Transverse colon (tissue), 4 donors: Measurements from ENCODE around the gene C1orf174. TPM values are rescaled to one million over a fixed set of nuclear protein-coding genes. Genes with fewer than 3 reads are reported as not detected.

ENCODE experiments used
- DNase-seq: peaks from one replicate; pipeline ENCODE4 v3.0.0-alpha.2; 2019
- H3K27ac ChIP-seq, 4 donors: fragments of 200-600 bp; sonication (generic); 2 replicates each; pipeline ENCODE4 v1.5.1; 2016 to 2018; ENCODE audit warnings: inconsistent platforms in 4 of 4
- H3K27me3 ChIP-seq: fragments of 200-600 bp; sonication (generic); 2 replicates; pipeline ENCODE4 v1.5.1; 2017; ENCODE audit warnings: inconsistent platforms
- H3K36me3 ChIP-seq, 4 donors: fragments of 200-600 bp; sonication (generic); 2 replicates each; pipeline ENCODE4 v1.5.1; 2017 to 2019; ENCODE audit warnings: inconsistent platforms in 4 of 4
- H3K4me1 ChIP-seq, 4 donors: fragments of 200-600 bp; sonication (generic); 2 replicates each; pipeline ENCODE4 v1.5.1; 2017 to 2020; ENCODE audit warnings: inconsistent platforms in 4 of 4
- H3K4me3 ChIP-seq, 4 donors: fragments of 200-600 bp; sonication (generic); 1 replicate in 1 of 4; 2 replicates in 3 of 4; pipeline versions ENCODE4 v1.5.1 to v1.6.1; 2017 to 2019; ENCODE audit warnings: inconsistent platforms in 4 of 4
- H3K9me3 ChIP-seq, 2 donors: fragments of 200-600 bp; sonication (generic); 2 replicates each; pipeline ENCODE4 v1.5.1; 2017 to 2019; ENCODE audit warnings: inconsistent platforms in 2 of 2
- EP300 ChIP-seq: sonication (generic); formaldehyde crosslinking; IDR thresholded peaks from one replicate; pipeline ENCODE4 v1.6.1; 2017; ENCODE audit warnings: antibody characterized with exemption, low read depth
- POLR2A ChIP-seq: fragments of 450-650 bp; IDR thresholded peaks from one replicate; pipeline ENCODE4 v1.6.1; 2016; ENCODE audit warnings: antibody characterized with exemption, mild to moderate bottlenecking, moderate library complexity
- POLR2AphosphoS5 ChIP-seq, 3 donors: sonication (generic); formaldehyde crosslinking; IDR thresholded peaks; one replicate each; pipeline ENCODE4 v1.6.1; 2016; ENCODE audit warnings: antibody characterized with exemption in 3 of 3
- WGBS, 2 donors: methylation state at CpG; one replicate each; pipeline ENCODE4 v1.1.5; 2018; ENCODE audit warnings: low coverage in 1 of 2; 5-methylcytosine and 5-hydroxymethylcytosine counted together
- in situ Hi-C, 4 donors: fragments of 200-750 bp; cut with MboI; loops; one replicate each; pipeline versions ENCODE4 v1.15.0 to v1.15.1; 2017; ENCODE audit warnings: low sequenced_read_pairs in 3 of 4, low pct_ligation_motif_present in 1 of 4, low pct_unique_long_range_greater_than_20kb in 1 of 4
- intact Hi-C: fragments of 100-400 bp; cut with DNase I; formaldehyde crosslinking; loops from one replicate; pipeline ENCODE4 v1.15.1; 2023; ENCODE audit warnings: low total_unique reads
- total RNA-seq, 4 donors: library from RNA; depleted of rRNA; stranded (reverse); fragments of >200 nt; gene quantifications; one replicate each; pipeline ENCODE4 v1.1.0, GENCODE V29; 2016
- TF ChIP-seq, protein P1 (sequence below), 5 experiments: fragments of 200-600 bp in 3 of 5; fragments of 450-650 bp in 2 of 5; sonication (generic) in 3 of 5; IDR thresholded peaks; 1 replicate in 2 of 5; 2 replicates in 3 of 5; pipeline ENCODE4 v1.5.1; 2016 to 2017; ENCODE audit warnings: antibody characterized with exemption in 5 of 5, inconsistent platforms in 3 of 5, mild to moderate bottlenecking in 2 of 5, moderate library complexity in 1 of 5

Gene C1orf174
- total RNA-seq, 4 donors from 2014 or later, result 23.5 to 45.4 (median 36.6) TPM

DNA sequence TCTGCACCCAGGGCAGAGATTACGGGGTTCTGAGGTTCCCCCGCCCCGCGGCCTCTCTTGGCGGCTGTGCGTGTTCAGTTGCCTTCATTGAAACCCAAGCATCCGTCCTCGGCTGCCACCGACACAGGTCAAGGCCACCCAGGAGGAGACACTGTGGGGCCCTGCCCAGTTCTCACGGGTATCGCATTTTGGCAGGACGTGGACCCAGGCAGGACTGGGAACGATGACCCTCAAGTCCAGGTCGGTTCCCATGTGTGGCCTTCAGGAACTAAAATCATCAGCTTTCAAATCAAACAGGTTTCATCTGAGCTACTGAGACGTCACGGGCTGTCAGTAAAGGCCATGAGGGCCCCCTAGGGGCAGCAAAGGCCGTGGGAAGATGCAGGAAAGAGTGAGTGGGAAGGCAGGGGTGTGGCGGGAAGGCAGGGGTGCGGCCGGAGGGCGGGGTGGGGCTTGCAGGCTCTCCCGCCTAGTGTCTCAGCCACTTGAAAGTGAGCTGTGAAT, 7.0 kb upstream of the C1orf174 start:
- no peak for DNase-seq
- no peak for TF ChIP-seq POLR2A
- TF ChIP-seq EP300, result no peak
- TF ChIP-seq POLR2AphosphoS5 (IDR thresholded peaks at IDR 0.05), result no peak
- TF ChIP-seq, protein P1, sequence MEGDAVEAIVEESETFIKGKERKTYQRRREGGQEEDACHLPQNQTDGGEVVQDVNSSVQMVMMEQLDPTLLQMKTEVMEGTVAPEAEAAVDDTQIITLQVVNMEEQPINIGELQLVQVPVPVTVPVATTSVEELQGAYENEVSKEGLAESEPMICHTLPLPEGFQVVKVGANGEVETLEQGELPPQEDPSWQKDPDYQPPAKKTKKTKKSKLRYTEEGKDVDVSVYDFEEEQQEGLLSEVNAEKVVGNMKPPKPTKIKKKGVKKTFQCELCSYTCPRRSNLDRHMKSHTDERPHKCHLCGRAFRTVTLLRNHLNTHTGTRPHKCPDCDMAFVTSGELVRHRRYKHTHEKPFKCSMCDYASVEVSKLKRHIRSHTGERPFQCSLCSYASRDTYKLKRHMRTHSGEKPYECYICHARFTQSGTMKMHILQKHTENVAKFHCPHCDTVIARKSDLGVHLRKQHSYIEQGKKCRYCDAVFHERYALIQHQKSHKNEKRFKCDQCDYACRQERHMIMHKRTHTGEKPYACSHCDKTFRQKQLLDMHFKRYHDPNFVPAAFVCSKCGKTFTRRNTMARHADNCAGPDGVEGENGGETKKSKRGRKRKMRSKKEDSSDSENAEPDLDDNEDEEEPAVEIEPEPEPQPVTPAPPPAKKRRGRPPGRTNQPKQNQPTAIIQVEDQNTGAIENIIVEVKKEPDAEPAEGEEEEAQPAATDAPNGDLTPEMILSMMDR (IDR thresholded peaks at IDR 0.05), result no peak
- in situ Hi-C loops, result no loop called here

DNA sequence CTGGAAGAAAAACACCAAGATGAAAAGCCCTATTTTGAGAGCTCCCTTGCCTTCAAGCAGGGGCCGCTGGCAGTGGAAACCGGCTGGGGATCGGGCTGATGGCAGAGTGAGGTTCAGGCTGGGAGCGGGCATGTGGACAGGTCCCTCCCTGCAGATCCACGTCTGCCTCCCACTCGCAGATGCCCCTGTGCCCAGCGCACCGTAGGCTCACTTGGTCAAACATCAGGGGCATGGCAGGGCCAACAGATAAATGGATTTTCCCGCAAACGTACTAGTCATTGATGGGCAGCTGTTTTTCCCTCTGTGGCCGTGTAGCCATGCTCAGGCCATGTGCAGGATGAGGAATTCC, 6.6 kb upstream of the C1orf174 start:
- H3K36me3 ChIP-seq, result no peaks in the 10 kb centered on the region
- in situ Hi-C loops, result no loop called here
- no peak for DNase-seq
- peaks cover 0 to 18% (median 11%) of the 10 kb centered on the region in 4 donors for H3K4me1 ChIP-seq
- no peak overlapping the region for H3K27ac ChIP-seq
- intact Hi-C loops, result no loop called here
- TF ChIP-seq, protein P1 (IDR thresholded peaks at IDR 0.05), result no peak
- 90% methylated on average over 11 of the region's 11 CpGs; no CpG with 5 or more reads in 1 of the 2 donors for WGBS, 2 donors
- H3K9me3 ChIP-seq, result no peaks in the 10 kb centered on the region
- no peaks in the 10 kb centered on the region for H3K27me3 ChIP-seq
- H3K4me3 ChIP-seq, result no peak overlapping the region

More for the DNA sequence above, 7.0 kb upstream of the C1orf174 start:
- Histone ChIP-seq H3K27me3 (no peaks in the 10 kb centered on the region), H3K4me1 (peaks cover 0 to 18% (median 10%) of the 10 kb centered on the region in 4 donors), H3K9me3 (no peaks in the 10 kb centered on the region), H3K36me3 (no peaks in the 10 kb centered on the region), H3K4me3 (no peak overlapping the region), H3K27ac (no peak overlapping the region)
- intact Hi-C loops, result no loop called here
- WGBS, 2 donors, result 63% methylated on average over 19 of the region's 22 CpGs; no CpG with 5 or more reads in 1 of the 2 donors

DNA sequence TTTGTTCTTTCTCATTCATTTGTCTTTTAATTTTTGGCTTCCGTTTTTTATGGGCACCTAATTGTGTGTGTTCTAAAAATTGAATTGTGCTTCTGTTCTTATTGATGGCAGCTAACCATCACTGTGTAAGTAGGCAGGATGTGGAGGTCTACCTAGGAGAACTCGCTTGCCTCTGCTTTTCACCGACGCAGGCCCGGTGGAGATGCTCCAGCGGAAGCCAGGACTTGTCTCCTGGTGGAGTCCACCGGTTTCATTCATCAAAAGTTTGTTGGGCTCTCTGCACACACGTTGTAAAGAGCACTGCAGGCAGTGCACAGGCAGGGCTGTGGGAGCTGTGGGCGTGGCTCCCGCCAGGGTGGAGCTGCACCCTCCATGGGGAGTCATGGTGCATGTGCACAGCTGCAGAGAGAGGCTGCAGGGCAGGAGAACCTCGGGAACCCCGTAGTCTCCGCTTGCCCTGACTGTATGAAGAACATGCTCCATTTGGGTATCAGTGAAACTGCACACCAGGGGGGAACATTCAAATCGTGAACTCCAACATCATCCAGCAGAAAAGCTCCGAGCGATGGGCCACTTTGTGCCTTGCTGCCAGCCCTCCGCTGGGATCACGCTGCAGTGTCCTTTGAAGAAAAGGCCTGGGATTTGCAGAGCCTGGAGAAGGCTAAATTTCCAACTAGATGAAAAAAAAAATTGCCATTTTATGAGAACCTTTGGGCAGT, 6.0 kb upstream of the C1orf174 start:
- H3K27me3 ChIP-seq, result no peaks in the 10 kb centered on the region
- in situ Hi-C loops, result no loop called here
- H3K9me3 ChIP-seq, result no peaks in the 10 kb centered on the region
- H3K27ac ChIP-seq, result no peak overlapping the region
- DNase-seq, result no peak
- H3K36me3 ChIP-seq, result no peaks in the 10 kb centered on the region
- TF ChIP-seq POLR2A (no peak), EP300 (no peak), POLR2AphosphoS5 (IDR thresholded peaks at IDR 0.05) (no peak)
- TF ChIP-seq, protein P1 (IDR thresholded peaks at IDR 0.05), result no peak
- intact Hi-C loops, result no loop called here
- 78 to 97% methylated on average over 4 to 18 of the region's 18 CpGs for WGBS, 2 donors
- H3K4me1 ChIP-seq, result peaks cover 0 to 21% (median 12%) of the 10 kb centered on the region in 4 donors
- no peak overlapping the region for H3K4me3 ChIP-seq

DNA sequence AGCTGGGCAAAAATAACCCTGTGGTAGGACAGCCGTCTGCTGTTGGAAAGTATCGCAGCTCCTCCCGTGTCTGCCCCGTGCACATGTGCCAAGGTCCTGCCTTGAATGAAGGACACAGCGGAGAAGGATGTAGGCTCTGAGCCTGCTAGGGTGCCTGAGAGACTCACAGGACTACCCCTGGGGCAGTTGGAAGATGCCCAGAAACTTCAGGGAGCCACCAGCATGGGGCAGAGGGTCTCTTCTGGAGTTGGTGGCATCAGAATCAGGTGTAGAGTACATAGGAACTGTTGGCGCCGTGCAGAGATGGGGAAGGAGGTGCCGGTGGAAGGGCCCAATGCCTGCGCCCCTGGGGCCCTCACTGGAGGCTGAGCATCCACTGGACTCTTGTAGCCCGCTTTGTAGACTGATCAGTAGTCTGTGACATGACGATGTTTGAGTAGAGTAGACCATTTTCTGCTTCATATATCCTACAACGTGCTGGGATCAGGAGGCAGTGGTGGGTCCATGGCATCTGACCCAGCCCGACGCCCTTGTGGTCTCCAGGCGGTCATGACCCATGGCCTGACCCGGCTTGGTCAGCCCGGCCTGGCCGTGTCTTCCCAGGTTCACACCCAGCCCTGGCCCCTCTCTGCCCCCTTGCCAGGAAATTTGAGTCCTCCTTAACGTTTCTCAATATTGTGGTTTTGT, 5.3 kb upstream of the C1orf174 start:
- no peak for DNase-seq

More for the DNA sequence above, 5.3 kb upstream of the C1orf174 start:
- Histone ChIP-seq H3K4me1 (peaks cover 0 to 19% (median 12%) of the 10 kb centered on the region in 4 donors), H3K27me3 (no peaks in the 10 kb centered on the region), H3K4me3 (no peak overlapping the region), H3K27ac (no peak overlapping the region), H3K9me3 (no peaks in the 10 kb centered on the region), H3K36me3 (no peaks in the 10 kb centered on the region)
- in situ Hi-C loops (no loop called here), intact Hi-C loops (no loop called here)
- TF ChIP-seq EP300 (no peak), POLR2A (no peak), POLR2AphosphoS5 (IDR thresholded peaks at IDR 0.05) (no peak)
- TF ChIP-seq, protein P1 (IDR thresholded peaks at IDR 0.05), result no peak
- WGBS, 2 donors, result 90 to 91% methylated on average over 8 to 19 of the region's 19 CpGs
